GM12891 (cell line): ENCODE data around the gene COL25A1.

ENCODE experiments used
- PAX5 ChIP-seq: IDR thresholded peaks from 2 replicates; pipeline ENCODE4 v1.6.1; 2011; ENCODE audit warnings: low read length, moderate library complexity, mild to moderate bottlenecking; ENCODE audit not compliant: insufficient read depth, severe bottlenecking
- POLR2A ChIP-seq: IDR thresholded peaks from 2 replicates; pipeline ENCODE4 v1.6.1; 2011; ENCODE audit warnings: low read depth, low read length, control low read depth
- POLR2AphosphoS5 ChIP-seq: IDR thresholded peaks from 2 replicates; pipeline ENCODE4 v1.6.1; 2011; ENCODE audit warnings: low read depth, low read length, control low read depth
- SPI1 ChIP-seq: IDR thresholded peaks from 2 replicates; pipeline ENCODE4 v1.6.1; 2011; ENCODE audit warnings: low read depth, low read length, control low read depth
- TAF1 ChIP-seq: IDR thresholded peaks from 2 replicates; pipeline ENCODE4 v1.6.1; 2011; ENCODE audit warnings: low read depth, low read length, control low read depth

GRCh38 chr4:109323348-109323747 lies 20.9 kb upstream of the COL25A1 start:
- TF ChIP-seq POLR2A (no peak), POLR2AphosphoS5 (no peak), TAF1 (no peak), PAX5 (no peak), SPI1 (no peak)
